Activated CD8-positive, alpha-beta T cell treated with anti-CD3 and anti-CD28 coated beads for 36 hours (primary cell): ENCODE data around the gene HAX1. TPM values are rescaled to one million over a fixed set of nuclear protein-coding genes. Genes with fewer than 3 reads are reported as not detected.

Source experiments
- ATAC-seq: fragments of 200-7000 bp; cut with Tn5 transposase; one replicate; pipeline ENCODE4 v1.10.0; 2021; ENCODE audit warnings: mild to moderate bottlenecking, moderate library complexity
- CTCF ChIA-PET: fragments of 350-600 bp; sonication (Branson Sonifier 250); formaldehyde crosslinking; loops from one replicate; lab custom pipeline; 2021; ENCODE audit warnings: antibody characterized with exemption; lab: Charles Lee
- POLR2A ChIA-PET: fragments of 350-600 bp; sonication (Branson Sonifier 250); formaldehyde crosslinking; loops from one replicate; lab custom pipeline; 2021; ENCODE audit warnings: antibody characterized with exemption; lab: Charles Lee
- DNase-seq: peaks from one replicate; pipeline ENCODE4 v3.0.0-alpha.2; 2020
- H3K27ac Mint-ChIP-seq: one replicate; pipeline ENCODE4 v1.8.0; 2021; ENCODE audit warnings: mild to moderate bottlenecking, mixed read lengths
- H3K27me3 Mint-ChIP-seq: one replicate; pipeline ENCODE4 v1.8.0; 2021; ENCODE audit warnings: mixed read lengths
- H3K36me3 Mint-ChIP-seq: one replicate; pipeline ENCODE4 v1.8.0; 2021; ENCODE audit warnings: low read depth, mixed read lengths
- H3K4me1 Mint-ChIP-seq: one replicate; pipeline ENCODE4 v1.8.0; 2021; ENCODE audit warnings: low read depth, mixed read lengths
- H3K4me3 Mint-ChIP-seq: one replicate; pipeline ENCODE4 v1.8.0; 2021; ENCODE audit warnings: mild to moderate bottlenecking, moderate library complexity, mixed read lengths
- H3K9me3 Mint-ChIP-seq: one replicate; pipeline ENCODE4 v1.8.0; 2021; ENCODE audit warnings: mixed read lengths
- CTCF ChIP-seq: fragments of 200-600 bp; IDR thresholded peaks from one replicate; pipeline ENCODE4 v1.8.0; 2022; ENCODE audit warnings: antibody characterized with exemption, mild to moderate bottlenecking
- intact Hi-C: fragments of 100-400 bp; cut with micrococcal nuclease; formaldehyde crosslinking; loops from one replicate; pipeline ENCODE4 v1.10.0; 2022
- total RNA-seq, 2 experiments: library from RNA; stranded (reverse); gene quantifications; one replicate each; pipeline ENCODE4 v1.2.3, GENCODE V29; 2021

The HAX1 gene
- total RNA-seq, 2 experiments from 2014 or later = 163 to 170 TPM

GRCh38 chr1:154263465-154264332, 8.7 kb upstream of the HAX1 start:
- Mint-ChIP-seq H3K36me3 (peaks cover 66% of the 10 kb centered on the region), H3K27me3 (no peaks in the 10 kb centered on the region), H3K4me3 (no peak overlapping the region), H3K27ac (peak overlapping the region; percentile 78), H3K9me3 (no peaks in the 10 kb centered on the region), H3K4me1 (peaks cover 52% of the 10 kb centered on the region)
- ChIA-PET POLR2A (interaction anchor here (0.7 to 5.5 kb wide), 5 partner anchors 9 to 64 kb away, joined by 3 to 22 read pairs (median 3); partner anchors contain the start of genes HAX1 and UBAP2L), CTCF (interaction anchor here (1.0 to 3.5 kb wide), 7 partner anchors 8 to 87 kb away, joined by 3 to 11 read pairs (median 6); partner anchors contain the start of genes HAX1 and TPM3)
- ATAC-seq (no peak), DNase-seq (peak; percentile 12)
- no peak for TF ChIP-seq CTCF
- intact Hi-C loops = loop anchor here (10.0 kb wide), 1 partner anchor 269 kb away; the partner anchor contains the start of gene RPS27

- peaks cover 67% of the 10 kb centered on the region for H3K36me3 Mint-ChIP-seq
- no peaks in the 10 kb centered on the region for H3K9me3 Mint-ChIP-seq
- no peak overlapping the region for H3K4me3 Mint-ChIP-seq
- no peaks in the 10 kb centered on the region for H3K27me3 Mint-ChIP-seq
- no peak for TF ChIP-seq CTCF
- intact Hi-C loops = loop anchor here (10.0 kb wide), 1 partner anchor 270 kb away; the partner anchor contains the start of gene RPS27
- H3K27ac Mint-ChIP-seq = peak overlapping the region; percentile 78
- CTCF ChIA-PET = interaction anchor here (1.3 to 3.5 kb wide), 6 partner anchors 7 to 88 kb away, joined by 3 to 11 read pairs (median 6); partner anchors contain the start of gene HAX1
- ATAC-seq = peak; percentile 43
- POLR2A ChIA-PET = interaction anchor here (1.2 to 5.5 kb wide), 4 partner anchors 8 to 65 kb away, joined by 3 to 22 read pairs (median 6); partner anchors contain the start of genes HAX1 and UBAP2L
- DNase-seq = no peak
- peaks cover 54% of the 10 kb centered on the region for H3K4me1 Mint-ChIP-seq
These were observed 8.0 kb upstream of the HAX1 start for GRCh38 chr1:154264454-154264853.

GRCh38 chr1:154265586-154265985, 6.8 kb upstream of the HAX1 start:
- H3K27me3 Mint-ChIP-seq = no peaks in the 10 kb centered on the region
- ATAC-seq (peak; percentile 80), DNase-seq (peak; percentile 15)
- peak overlapping the region; percentile 84 for H3K27ac Mint-ChIP-seq
- no peak for TF ChIP-seq CTCF
- peaks cover 62% of the 10 kb centered on the region for H3K4me1 Mint-ChIP-seq
- H3K36me3 Mint-ChIP-seq = peaks cover 75% of the 10 kb centered on the region
- H3K9me3 Mint-ChIP-seq = no peaks in the 10 kb centered on the region
- peak overlapping the region; percentile 1 for H3K4me3 Mint-ChIP-seq
- POLR2A ChIA-PET = interaction anchor here (0.5 to 5.5 kb wide), 7 partner anchors 25 to 211 kb away, joined by 3 to 22 read pairs (median 3); partner anchors contain the start of genes IL6R and UBAP2L
- CTCF ChIA-PET = interaction anchor here (0.6 to 2.5 kb wide), 6 partner anchors 42 to 69 kb away, joined by 3 to 6 read pairs (median 3); no protein-coding TSS in a partner anchor
- intact Hi-C loops = loop anchor here (10.0 kb wide), 1 partner anchor 271 kb away; the partner anchor contains the start of gene RPS27

GRCh38 chr1:154270833-154271232, 1.6 kb upstream of the HAX1 start:
- Mint-ChIP-seq H3K4me3 (peak overlapping the region; percentile 47), H3K4me1 (peaks cover 57% of the 10 kb centered on the region), H3K9me3 (no peaks in the 10 kb centered on the region), H3K27me3 (no peaks in the 10 kb centered on the region), H3K27ac (peak overlapping the region; percentile 99), H3K36me3 (peaks cover 70% of the 10 kb centered on the region)
- DNase-seq (peak; percentile 21), ATAC-seq (peak; percentile 15)
- POLR2A ChIA-PET = interaction anchor here (0.7 to 2.6 kb wide), 7 partner anchors 10 to 281 kb away, joined by 3 to 9 read pairs (median 4); partner anchors contain the start of gene UBAP2L
- CTCF ChIA-PET = interaction anchor here (1.1 to 4.3 kb wide), 14 partner anchors 7 to 281 kb away, joined by 3 to 38 read pairs (median 6); partner anchors contain the start of genes RPS27, TPM3 and UBAP2L
- no peak for TF ChIP-seq CTCF
- intact Hi-C loops = loop anchor here (5.0 kb wide), 2 partner anchors 49 to 74 kb away; partner anchors contain the start of gene UBAP2L
